Trophoblast cell (in vitro differentiated cells and primary cell): ENCODE measurements around the gene ISG20.
"Not testable (repeated sequence)": the region's sequence is repeated elsewhere in the genome, so short reads cannot be mapped to it uniquely, and the experiment has no call there.

Source experiments
- DNase-seq, 2 donors: peaks; one replicate each; pipeline ENCODE4 v3.0.0-alpha.2; 2016
- H2AFZ ChIP-seq: 2 replicates; pipeline ENCODE4 v1.6.1; 2013; ENCODE audit warnings: low read length, moderate library complexity, mild to moderate bottlenecking; ENCODE audit not compliant: insufficient read depth, poor library complexity
- H2AK5ac ChIP-seq: 2 replicates; pipeline ENCODE4 v1.6.1; 2013; ENCODE audit warnings: mild to moderate bottlenecking, low read length
- H2BK120ac ChIP-seq: 2 replicates; pipeline ENCODE4 v1.6.1; 2013; ENCODE audit warnings: low read length, mild to moderate bottlenecking, moderate library complexity; ENCODE audit not compliant: insufficient read depth, poor library complexity
- H2BK12ac ChIP-seq: 2 replicates; pipeline ENCODE4 v1.6.1; 2013; ENCODE audit warnings: mild to moderate bottlenecking, low read length, moderate library complexity
- H2BK5ac ChIP-seq: 2 replicates; pipeline ENCODE4 v1.6.1; 2013; ENCODE audit warnings: low read length, low read depth, moderate library complexity, mild to moderate bottlenecking; ENCODE audit not compliant: poor library complexity
- H3K14ac ChIP-seq: 2 replicates; pipeline ENCODE4 v1.6.1; 2013; ENCODE audit warnings: mild to moderate bottlenecking, low read length
- H3K18ac ChIP-seq: 2 replicates; pipeline ENCODE4 v1.6.1; 2013; ENCODE audit warnings: mild to moderate bottlenecking, low read length
- H3K23ac ChIP-seq: 2 replicates; pipeline ENCODE4 v1.6.1; 2013; ENCODE audit warnings: low read length
- H3K27ac ChIP-seq: 2 replicates; pipeline ENCODE4 v1.5.1; 2013; ENCODE audit warnings: low read depth, mild to moderate bottlenecking, inconsistent platforms, low read length, moderate library complexity
- H3K27me3 ChIP-seq: 2 replicates; pipeline ENCODE4 v1.6.1; 2013; ENCODE audit warnings: inconsistent platforms, mild to moderate bottlenecking, low read length, moderate library complexity; ENCODE audit not compliant: insufficient read depth
- H3K36me3 ChIP-seq, 2 experiments: 1 replicate in 1 of 2; 2 replicates in 1 of 2; pipeline ENCODE4 v1.6.1; 2013; ENCODE audit warnings: low read length in 2 of 2, mild to moderate bottlenecking in 2 of 2, moderate library complexity in 1 of 2; ENCODE audit not compliant: insufficient read depth in 2 of 2, control insufficient read depth in 1 of 2
- H3K4ac ChIP-seq: 2 replicates; pipeline ENCODE4 v1.6.1; 2013; ENCODE audit warnings: low read depth, mild to moderate bottlenecking, low read length, moderate library complexity
- H3K4me1 ChIP-seq, 2 experiments: 1 replicate in 1 of 2; 2 replicates in 1 of 2; pipeline ENCODE4 v1.6.1; 2013; ENCODE audit warnings: low read length in 2 of 2, mild to moderate bottlenecking in 2 of 2, moderate library complexity in 1 of 2; ENCODE audit not compliant: insufficient read depth in 2 of 2, control insufficient read depth in 1 of 2
- H3K4me2 ChIP-seq: 2 replicates; pipeline ENCODE4 v1.6.1; 2013; ENCODE audit warnings: inconsistent platforms, mild to moderate bottlenecking, low read length, moderate library complexity
- H3K4me3 ChIP-seq: 2 replicates; pipeline ENCODE4 v1.5.1; 2013; ENCODE audit warnings: mild to moderate bottlenecking, low read depth, low read length, inconsistent platforms
- H3K79me1 ChIP-seq: one replicate; pipeline ENCODE4 v1.6.1; 2013; ENCODE audit warnings: low read length
- H3K79me2 ChIP-seq: 2 replicates; pipeline ENCODE4 v1.6.1; 2013; ENCODE audit warnings: low read length, mild to moderate bottlenecking; ENCODE audit not compliant: control insufficient read depth, insufficient read depth, poor library complexity
- H3K9ac ChIP-seq: 2 replicates; pipeline ENCODE4 v1.6.1; 2013; ENCODE audit warnings: mild to moderate bottlenecking, low read length
- H3K9me3 ChIP-seq: 2 replicates; pipeline ENCODE4 v1.6.1; 2013; ENCODE audit warnings: low read depth, mild to moderate bottlenecking, control low read depth, inconsistent platforms, low read length; ENCODE audit not compliant: insufficient read depth
- H4K12ac ChIP-seq: 2 replicates; pipeline ENCODE4 v1.6.1; 2013; ENCODE audit warnings: low read depth, mild to moderate bottlenecking, low read length, moderate library complexity
- H4K8ac ChIP-seq: 2 replicates; pipeline ENCODE4 v1.6.1; 2013; ENCODE audit warnings: low read depth, mild to moderate bottlenecking, low read length, moderate library complexity
- H4K91ac ChIP-seq: one replicate; pipeline ENCODE4 v1.6.1; 2013; ENCODE audit warnings: low read depth, mild to moderate bottlenecking, low read length, moderate library complexity
- WGBS: extraction: QIAGEN DNeasy Blood & Tissue Kit; methylation state at CpG from one replicate; pipeline ENCODE4 v1.1.7; 2013; ENCODE audit warnings: missing lambda C conversion rate; ENCODE audit not compliant: insufficient read length, insufficient coverage; ENCODE audit errors: extremely low coverage; 5-methylcytosine and 5-hydroxymethylcytosine counted together

The ISG20 gene

GRCh38 chr15:88631464-88632028, 7.3 kb upstream of the ISG20 start:
- no peaks in the 10 kb centered on the region for H3K27me3 ChIP-seq
- H2AK5ac ChIP-seq = no peak overlapping the region
- H3K27ac ChIP-seq = no peak overlapping the region
- H4K12ac ChIP-seq = no peak overlapping the region
- no peak overlapping the region for H3K9ac ChIP-seq
- no peak overlapping the region for H3K18ac ChIP-seq
- no peak overlapping the region for H3K4me2 ChIP-seq
- no peak overlapping the region for H3K4ac ChIP-seq
- peaks cover 2% of the 10 kb centered on the region for H3K9me3 ChIP-seq
- no CpG with 5 or more reads among the region's 12 CpGs for WGBS
- peaks cover 5 to 8% of the 10 kb centered on the region in 2 experiments for H3K4me1 ChIP-seq
- no peak overlapping the region for H2AFZ ChIP-seq
- H2BK120ac ChIP-seq = no peak overlapping the region
- H2BK5ac ChIP-seq = no peak overlapping the region
- peaks cover 2% of the 10 kb centered on the region for H3K79me2 ChIP-seq
- no peak overlapping the region for H4K8ac ChIP-seq
- H3K79me1 ChIP-seq = peaks cover 2% of the 10 kb centered on the region
- H3K23ac ChIP-seq = no peak overlapping the region
- peaks cover 53 to 63% of the 10 kb centered on the region in 2 experiments for H3K36me3 ChIP-seq
- H4K91ac ChIP-seq = no peak overlapping the region
- DNase-seq = no peak
- no peak overlapping the region for H2BK12ac ChIP-seq
- no peak overlapping the region for H3K4me3 ChIP-seq
- no peak overlapping the region for H3K14ac ChIP-seq

GRCh38 chr15:88632797-88633196, 6.0 kb upstream of the ISG20 start:
- not testable (repeated sequence) for H2BK12ac ChIP-seq, DNase-seq, H3K9ac ChIP-seq, H3K27me3 ChIP-seq, H3K79me2 ChIP-seq, H3K9me3 ChIP-seq, H2BK120ac ChIP-seq, H3K79me1 ChIP-seq, H2AFZ ChIP-seq, H2AK5ac ChIP-seq, H4K8ac ChIP-seq, H3K27ac ChIP-seq, H3K23ac ChIP-seq, H2BK5ac ChIP-seq, H3K18ac ChIP-seq, H3K4me3 ChIP-seq, H3K4ac ChIP-seq, H4K12ac ChIP-seq, H4K91ac ChIP-seq, H3K4me2 ChIP-seq, H3K14ac ChIP-seq
- WGBS = no CpG with 5 or more reads among the region's 7 CpGs
- H3K36me3 ChIP-seq = peaks cover 50 to 52% of the 10 kb centered on the region in 2 experiments
- H3K4me1 ChIP-seq = peaks cover 9 to 12% of the 10 kb centered on the region in 2 experiments

- H3K9ac ChIP-seq = no peak overlapping the region
- WGBS = no CpG with 5 or more reads among the region's 2 CpGs
- no peak overlapping the region for H3K4ac ChIP-seq
- H3K9me3 ChIP-seq = no peaks in the 10 kb centered on the region
- H3K27me3 ChIP-seq = no peaks in the 10 kb centered on the region
- no peak overlapping the region for H3K27ac ChIP-seq
- no peak overlapping the region for H3K18ac ChIP-seq
- no peak overlapping the region for H4K91ac ChIP-seq
- no peak overlapping the region for H3K14ac ChIP-seq
- no peak overlapping the region for H2BK5ac ChIP-seq
- H3K79me1 ChIP-seq = peaks cover 10% of the 10 kb centered on the region
- H2BK120ac ChIP-seq = no peak overlapping the region
- no peak overlapping the region for H3K4me2 ChIP-seq
- no peak overlapping the region for H4K12ac ChIP-seq
- H3K4me1 ChIP-seq = peaks cover 19 to 24% of the 10 kb centered on the region in 2 experiments
- DNase-seq = no peak
- H3K79me2 ChIP-seq = no peaks in the 10 kb centered on the region
- no peak overlapping the region for H2AK5ac ChIP-seq
- H2BK12ac ChIP-seq = no peak overlapping the region
- peaks cover 35% of the 10 kb centered on the region in 2 experiments for H3K36me3 ChIP-seq
- H4K8ac ChIP-seq = no peak overlapping the region
- no peak overlapping the region for H3K23ac ChIP-seq
- no peak overlapping the region for H2AFZ ChIP-seq
- no peak overlapping the region for H3K4me3 ChIP-seq
Observed at GRCh38 chr15:88634449-88634848, 4.4 kb upstream of the ISG20 start.

DNA sequence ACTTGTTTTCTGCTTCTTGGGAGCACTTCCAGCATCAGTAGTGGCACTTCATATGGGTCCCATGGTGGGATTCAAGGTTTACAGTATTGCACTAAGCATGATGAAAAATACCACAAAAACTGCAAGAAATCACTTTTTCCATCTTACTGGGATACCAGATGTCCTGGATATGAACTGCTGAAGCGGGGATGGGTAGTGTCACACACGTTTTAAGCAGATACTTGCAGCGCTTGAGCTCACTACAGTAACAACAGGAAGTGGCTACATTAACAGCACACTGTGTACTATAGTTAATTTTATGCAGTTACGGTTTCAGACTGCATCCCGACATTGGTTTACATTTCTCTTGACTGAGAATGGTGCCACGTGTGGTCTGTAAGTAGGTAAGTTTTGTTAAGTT, 3.5 kb upstream of the ISG20 start:
- no peak overlapping the region for H3K4me3 ChIP-seq
- H4K12ac ChIP-seq = no peak overlapping the region
- H3K79me2 ChIP-seq = no peaks in the 10 kb centered on the region
- H3K36me3 ChIP-seq = peaks cover 27% of the 10 kb centered on the region in 2 experiments
- H3K27me3 ChIP-seq = no peaks in the 10 kb centered on the region
- DNase-seq = no peak
- H3K9ac ChIP-seq = no peak overlapping the region
- no peak overlapping the region for H2AK5ac ChIP-seq
- H3K4me2 ChIP-seq = no peak overlapping the region
- no CpG with 5 or more reads among the region's 6 CpGs for WGBS
- H2AFZ ChIP-seq = no peak overlapping the region
- H3K4me1 ChIP-seq = peaks cover 27 to 28% of the 10 kb centered on the region in 2 experiments
- H3K27ac ChIP-seq = no peak overlapping the region
- no peak overlapping the region for H3K23ac ChIP-seq
- H3K79me1 ChIP-seq = peaks cover 10% of the 10 kb centered on the region
- H4K91ac ChIP-seq = no peak overlapping the region
- H3K14ac ChIP-seq = no peak overlapping the region
- no peak overlapping the region for H2BK120ac ChIP-seq
- no peak overlapping the region for H4K8ac ChIP-seq
- no peak overlapping the region for H3K4ac ChIP-seq
- H3K9me3 ChIP-seq = no peaks in the 10 kb centered on the region
- no peak overlapping the region for H2BK12ac ChIP-seq
- H3K18ac ChIP-seq = no peak overlapping the region
- H2BK5ac ChIP-seq = no peak overlapping the region
